BJ (cell line): ENCODE data around the gene PLIN4. TPM values are rescaled to one million over a fixed set of nuclear protein-coding genes. Genes with fewer than 3 reads are reported as not detected.

Source experiments
- CTCF ChIA-PET: fragments of 350-600 bp; formaldehyde crosslinking; extraction: SDS; loops from one replicate; lab custom pipeline; 2021; ENCODE audit warnings: antibody characterized with exemption, inconsistent platforms; lab: Yijun Ruan, JAX
- POLR2A ChIA-PET: fragments of 300-600 bp; sonication (Branson Sonifier 250); formaldehyde crosslinking; extraction: SDS; loops from one replicate; lab custom pipeline; 2021; ENCODE audit warnings: antibody characterized with exemption; lab: Charles Lee
- DNase-seq: peaks from one replicate; pipeline ENCODE4 v3.0.0-alpha.2; 2011; ENCODE audit warnings: low read depth
- H3K27me3 ChIP-seq: 2 replicates; pipeline ENCODE4 v1.6.0; 2011; ENCODE audit warnings: low read length; ENCODE audit not compliant: control insufficient read depth, insufficient read depth
- H3K36me3 ChIP-seq: 2 replicates; pipeline ENCODE4 v1.5.1; 2011; ENCODE audit warnings: low read length; ENCODE audit not compliant: control insufficient read depth, insufficient read depth
- H3K4me3 ChIP-seq: 2 replicates; pipeline ENCODE4 v1.5.1; 2011; ENCODE audit warnings: low read depth, mild to moderate bottlenecking, control low read depth, low read length
- CTCF ChIP-seq: IDR thresholded peaks from 2 replicates; pipeline ENCODE4 v1.5.1; 2011; ENCODE audit warnings: low read depth, mild to moderate bottlenecking, control low read depth, inconsistent platforms, low read length, moderate library complexity; ENCODE audit not compliant: insufficient read depth
- polyA plus RNA-seq: library from polyadenylated mRNA; depleted of rRNA; stranded (reverse); fragments of >200 nt; gene quantifications from 2 replicates; pipeline ENCODE4 v1.2.3, GENCODE V29; 2011

Gene PLIN4
- polyA plus RNA-seq, 1 experiment, result 0.01 TPM

- ChIA-PET CTCF (interaction anchor here (0.8 kb wide), 1 partner anchor 22 kb away, joined by 3 read pairs; no protein-coding TSS in a partner anchor), POLR2A (no interaction called here)
- no peak for DNase-seq
- no peak for TF ChIP-seq CTCF
- Histone ChIP-seq H3K27me3 (no peaks in the 10 kb centered on the region), H3K4me3 (no peak overlapping the region), H3K36me3 (peaks cover 32% of the 10 kb centered on the region)
These were observed 17.3 kb downstream of the PLIN4 start for GRCh38 chr19:4500841-4501591.

GRCh38 chr19:4499855-4500254 is 18.4 kb downstream of the PLIN4 start:
- ChIA-PET CTCF (interaction anchor here (0.8 kb wide), 1 partner anchor 23 kb away, joined by 3 read pairs; no protein-coding TSS in a partner anchor), POLR2A (no interaction called here)
- Histone ChIP-seq H3K4me3 (no peak overlapping the region), H3K27me3 (no peaks in the 10 kb centered on the region), H3K36me3 (peaks cover 35% of the 10 kb centered on the region)
- no peak for DNase-seq
- TF ChIP-seq CTCF, result no peak

- ChIA-PET POLR2A (no interaction called here), CTCF (no interaction called here)
- Histone ChIP-seq H3K36me3 (peaks cover 35% of the 10 kb centered on the region), H3K27me3 (no peaks in the 10 kb centered on the region), H3K4me3 (no peak overlapping the region)
- no peak for DNase-seq
- TF ChIP-seq CTCF, result no peak
These were observed 19.0 kb downstream of the PLIN4 start for GRCh38 chr19:4499318-4499717.

- Histone ChIP-seq H3K36me3 (peaks cover 38% of the 10 kb centered on the region), H3K27me3 (no peaks in the 10 kb centered on the region), H3K4me3 (no peak overlapping the region)
- no peak for TF ChIP-seq CTCF
- no peak for DNase-seq
- POLR2A ChIA-PET, result no interaction called here
- CTCF ChIA-PET, result interaction anchor here (1.1 kb wide), 1 partner anchor 18 kb away, joined by 3 read pairs; no protein-coding TSS in a partner anchor
These were observed 19.6 kb downstream of the PLIN4 start for GRCh38 chr19:4498694-4499093.

- ChIA-PET CTCF (interaction anchor here (1.1 kb wide), 1 partner anchor 19 kb away, joined by 3 read pairs; no protein-coding TSS in a partner anchor), POLR2A (no interaction called here)
- H3K27me3 ChIP-seq, result no peaks in the 10 kb centered on the region
- TF ChIP-seq CTCF, result no peak
- no peak overlapping the region for H3K4me3 ChIP-seq
- peaks cover 39% of the 10 kb centered on the region for H3K36me3 ChIP-seq
- DNase-seq, result no peak
These were observed 20.4 kb downstream of the PLIN4 start for GRCh38 chr19:4497770-4498389.
